Mucosa of descending colon (tissue), 3 donors: Measurements from ENCODE around the gene SOX13. TPM values are rescaled to one million over a fixed set of nuclear protein-coding genes. Genes with fewer than 3 reads are reported as not detected.

Source experiments
- ATAC-seq: fragments of 200-7000 bp; cut with Tn5 transposase; one replicate; pipeline ENCODE4 v1.9.1; 2020; ENCODE audit warnings: mild to moderate bottlenecking, moderate library complexity
- DNase-seq, 3 donors: peaks; one replicate each; pipeline ENCODE4 v3.0.0-alpha.2; 2020
- H3K36me3 ChIP-seq: fragments of 200-600 bp; one replicate; pipeline ENCODE4 v1.8.0; 2021; ENCODE audit warnings: low read depth, mild to moderate bottlenecking
- H3K4me1 ChIP-seq: fragments of 200-600 bp; one replicate; pipeline ENCODE4 v1.8.0; 2021; ENCODE audit warnings: low read depth, mild to moderate bottlenecking
- H3K4me3 ChIP-seq: fragments of 200-600 bp; one replicate; pipeline ENCODE4 v1.8.0; 2021; ENCODE audit warnings: mild to moderate bottlenecking
- H3K9me3 ChIP-seq: fragments of 200-600 bp; one replicate; pipeline ENCODE4 v1.8.0; 2021; ENCODE audit warnings: mild to moderate bottlenecking
- intact Hi-C, 2 donors: fragments of 100-400 bp; cut with DNase I in 1 of 2; cut with micrococcal nuclease in 1 of 2; formaldehyde crosslinking; loops; one replicate each; pipeline versions ENCODE4 v1.11.0 to v1.11.1; 2022; cut with DNase I, micrococcal nuclease
- total RNA-seq, 3 donors: library from RNA; stranded (reverse); fragmentation: NEBNext Ultra II Directional in 2 of 3; extraction: Animal tissue kit (Norgen Biotek cat#: 25700) in 2 of 3; gene quantifications; one replicate each; pipeline versions ENCODE4 v1.2.1 to v1.2.4, GENCODE V29; 2021 to 2023
- TF ChIP-seq, protein P1 (sequence below): fragments of 200-600 bp; IDR thresholded peaks from one replicate; pipeline ENCODE4 v1.8.0; 2022; ENCODE audit warnings: antibody characterized with exemption, mild to moderate bottlenecking
- donor health status: DM: no; HTN: no; CAD: no; lungs with moderate emphysema.
- donor health status: DM: no; HTN: no; CAD: no.
- donor health status: DM: no; HTN: yes; CAD: no.

Gene SOX13
- total RNA-seq, 3 donors from 2014 or later: 39.8 to 69.2 (median 40.7) TPM

DNA sequence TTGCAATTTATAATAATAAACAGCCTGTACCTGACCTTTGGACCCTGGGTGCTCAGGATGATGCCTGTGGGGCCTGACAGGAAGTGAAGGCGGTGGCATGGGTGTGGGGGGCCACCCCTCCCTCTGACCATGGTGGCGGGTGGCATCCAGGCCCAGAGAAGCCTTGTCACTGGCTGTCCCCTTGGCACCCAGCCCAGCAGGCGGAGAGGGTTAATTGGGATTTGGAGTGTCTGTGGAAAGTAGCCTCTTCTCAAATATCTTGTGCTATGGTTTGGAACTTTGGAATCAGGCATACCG, 20.5 kb downstream of the SOX13 start:
- no peaks in the 10 kb centered on the region for H3K9me3 ChIP-seq
- ATAC-seq (peak; percentile 95), DNase-seq (peak; percentile 87 to 89 (median 88))
- no peak overlapping the region for H3K4me3 ChIP-seq
- H3K36me3 ChIP-seq: no peaks in the 10 kb centered on the region
- TF ChIP-seq, protein P1, sequence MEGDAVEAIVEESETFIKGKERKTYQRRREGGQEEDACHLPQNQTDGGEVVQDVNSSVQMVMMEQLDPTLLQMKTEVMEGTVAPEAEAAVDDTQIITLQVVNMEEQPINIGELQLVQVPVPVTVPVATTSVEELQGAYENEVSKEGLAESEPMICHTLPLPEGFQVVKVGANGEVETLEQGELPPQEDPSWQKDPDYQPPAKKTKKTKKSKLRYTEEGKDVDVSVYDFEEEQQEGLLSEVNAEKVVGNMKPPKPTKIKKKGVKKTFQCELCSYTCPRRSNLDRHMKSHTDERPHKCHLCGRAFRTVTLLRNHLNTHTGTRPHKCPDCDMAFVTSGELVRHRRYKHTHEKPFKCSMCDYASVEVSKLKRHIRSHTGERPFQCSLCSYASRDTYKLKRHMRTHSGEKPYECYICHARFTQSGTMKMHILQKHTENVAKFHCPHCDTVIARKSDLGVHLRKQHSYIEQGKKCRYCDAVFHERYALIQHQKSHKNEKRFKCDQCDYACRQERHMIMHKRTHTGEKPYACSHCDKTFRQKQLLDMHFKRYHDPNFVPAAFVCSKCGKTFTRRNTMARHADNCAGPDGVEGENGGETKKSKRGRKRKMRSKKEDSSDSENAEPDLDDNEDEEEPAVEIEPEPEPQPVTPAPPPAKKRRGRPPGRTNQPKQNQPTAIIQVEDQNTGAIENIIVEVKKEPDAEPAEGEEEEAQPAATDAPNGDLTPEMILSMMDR: no peak
- intact Hi-C loops: no loop called here
- peaks cover 43% of the 10 kb centered on the region for H3K4me1 ChIP-seq

DNA sequence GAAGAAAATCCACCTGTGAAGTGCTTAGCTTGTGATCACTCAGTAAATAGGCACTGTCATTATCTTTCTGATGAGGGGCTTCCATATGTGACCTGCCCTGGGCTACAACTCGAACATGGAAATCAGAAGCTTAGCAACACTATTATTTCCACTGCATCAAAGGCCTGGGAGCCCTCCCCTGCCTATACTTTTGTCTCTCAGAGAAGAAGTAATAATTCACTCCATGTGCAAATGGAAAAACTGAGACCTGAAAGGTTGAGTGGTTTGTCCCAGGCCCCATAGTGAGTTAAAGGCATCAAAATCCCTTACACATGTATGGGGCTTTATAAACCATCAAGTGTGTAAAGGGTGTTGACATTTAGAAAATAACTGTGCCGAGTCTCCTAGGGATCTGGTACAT, 20.9 kb downstream of the SOX13 start:
- Histone ChIP-seq H3K36me3 (no peaks in the 10 kb centered on the region), H3K4me3 (no peak overlapping the region), H3K4me1 (peaks cover 39% of the 10 kb centered on the region), H3K9me3 (no peaks in the 10 kb centered on the region)
- ATAC-seq (no peak), DNase-seq (no peak)
- intact Hi-C loops: no loop called here
- TF ChIP-seq, protein P1: no peak

DNA sequence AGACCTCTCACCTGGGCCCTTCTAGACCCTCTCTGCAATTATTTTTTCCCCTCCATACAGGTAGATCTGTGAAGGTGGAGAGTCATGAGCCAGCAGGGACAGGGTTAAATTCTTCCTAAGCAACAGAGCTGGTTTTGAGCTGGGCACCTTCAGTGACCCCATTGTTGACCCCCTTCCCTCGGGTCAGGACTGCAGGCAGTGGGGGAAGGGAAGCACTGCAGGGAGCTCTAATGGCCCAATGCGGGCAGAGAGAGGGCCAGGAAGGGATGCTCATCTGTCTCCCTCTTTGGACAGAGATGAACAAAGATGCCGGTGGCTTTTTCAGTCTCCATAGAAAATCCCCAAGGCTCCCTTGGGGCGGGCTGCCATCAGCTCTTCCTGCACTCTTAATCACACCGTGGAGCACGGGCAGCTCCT, 21.4 kb downstream of the SOX13 start:
- ATAC-seq (no peak), DNase-seq (no peak)
- no peaks in the 10 kb centered on the region for H3K36me3 ChIP-seq
- TF ChIP-seq, protein P1: no peak
- no peaks in the 10 kb centered on the region for H3K9me3 ChIP-seq
- peaks cover 34% of the 10 kb centered on the region for H3K4me1 ChIP-seq
- intact Hi-C loops: no loop called here
- H3K4me3 ChIP-seq: no peak overlapping the region

DNA sequence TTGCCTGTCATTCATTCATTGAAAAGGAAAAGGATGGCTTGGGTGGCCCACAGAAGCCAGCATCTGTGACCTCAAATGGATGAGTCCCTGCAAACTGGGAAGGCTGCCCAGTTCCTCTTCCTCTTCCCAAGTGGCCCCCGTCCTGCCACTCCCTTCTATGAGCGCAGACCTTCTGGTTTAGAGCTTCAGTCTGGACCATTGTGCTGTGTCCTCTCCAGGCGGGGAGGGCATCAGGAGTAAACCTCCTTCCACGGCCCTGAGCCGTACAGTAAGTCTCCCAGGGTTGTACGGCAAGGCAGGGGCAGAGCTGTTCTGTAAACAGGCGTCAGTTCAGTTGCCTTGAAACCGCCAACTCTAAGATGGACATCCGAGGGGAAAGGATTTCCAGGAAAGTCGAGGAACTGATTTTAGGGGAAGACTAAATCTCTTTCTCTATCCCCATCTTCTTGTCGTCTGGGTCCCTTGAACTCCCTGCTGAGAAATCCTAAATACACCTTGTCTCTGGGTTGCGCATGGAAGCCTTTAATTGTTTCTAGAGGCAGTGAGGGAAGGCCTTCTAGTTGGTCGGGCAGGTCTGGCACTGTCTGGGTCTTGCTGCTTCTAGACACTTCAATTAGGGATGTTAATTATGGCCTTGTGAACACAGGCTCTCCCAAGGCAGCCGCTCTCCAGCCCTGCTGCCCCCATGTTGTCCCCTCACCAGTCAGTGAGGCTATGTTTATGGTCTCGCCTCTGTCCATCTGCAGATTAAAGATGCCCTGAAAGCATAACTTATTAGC, 22.1 kb downstream of the SOX13 start:
- Histone ChIP-seq H3K9me3 (no peaks in the 10 kb centered on the region), H3K4me1 (peaks cover 29% of the 10 kb centered on the region), H3K36me3 (no peaks in the 10 kb centered on the region), H3K4me3 (no peak overlapping the region)
- ATAC-seq (peak; percentile 11), DNase-seq (no peak)
- intact Hi-C loops: no loop called here
- TF ChIP-seq, protein P1: no peak

DNA sequence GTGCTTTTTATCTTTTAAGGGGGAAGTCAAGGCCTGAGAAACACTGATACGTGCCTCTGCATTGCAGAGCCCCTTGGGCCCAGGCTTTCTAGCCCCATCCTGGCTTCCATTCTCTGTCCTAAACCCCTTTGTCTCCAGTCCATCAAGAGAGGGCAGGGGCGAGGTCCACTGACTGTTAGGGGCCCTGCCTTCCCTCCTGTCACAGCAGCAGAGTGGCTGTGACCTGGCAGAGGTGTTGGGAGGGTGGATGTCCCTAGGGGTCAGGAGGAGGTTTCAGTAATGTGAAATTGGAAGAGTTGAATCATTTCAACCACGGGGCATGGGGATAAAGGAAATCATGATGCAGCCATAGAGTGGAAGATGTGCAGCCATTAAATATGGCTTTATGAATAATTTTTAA, 24.0 kb downstream of the SOX13 start:
- ATAC-seq (no peak), DNase-seq (no peak)
- no peaks in the 10 kb centered on the region for H3K9me3 ChIP-seq
- no peak overlapping the region for H3K4me3 ChIP-seq
- H3K36me3 ChIP-seq: no peaks in the 10 kb centered on the region
- peaks cover 16% of the 10 kb centered on the region for H3K4me1 ChIP-seq
- intact Hi-C loops: no loop called here
- TF ChIP-seq, protein P1: no peak
